PC-9 (cell line): ENCODE results near the gene NOXA1. TPM values are rescaled to one million over a fixed set of nuclear protein-coding genes. Genes with fewer than 3 reads are reported as not detected.
"Not testable (repeated sequence)": the region's sequence is repeated elsewhere in the genome, so short reads cannot be mapped to it uniquely, and the experiment has no call there.

Experiments used
- BruUV-seq: library from RNA; stranded (reverse); fragments of 400-500 nt; replicated peaks from 2 replicates; lab custom pipeline; 2021; lab: Mats Ljungman, UMichigan
- CTCF ChIA-PET: fragments of 300-600 bp; sonication (Branson Sonifier 250); formaldehyde crosslinking; loops from one replicate; lab custom pipeline; 2022; ENCODE audit warnings: antibody characterized with exemption; lab: Charles Lee
- POLR2A ChIA-PET: fragments of 300-600 bp; sonication (Branson Sonifier 250); formaldehyde crosslinking; loops from one replicate; lab custom pipeline; 2022; ENCODE audit warnings: antibody characterized with exemption; ENCODE audit not compliant: unreplicated experiment; lab: Charles Lee
- DNase-seq, 2 experiments: peaks; one replicate each; pipeline versions ENCODE4 v3.0.0 to v3.0.0-alpha.2; 2015 to 2022; ENCODE audit warnings: mixed read lengths in 1 of 2
- H2AFZ ChIP-seq: fragments of 200-600 bp; sonication (generic); 2 replicates; pipeline ENCODE4 v1.8.1; 2017; ENCODE audit warnings: antibody characterized with exemption
- H3F3A ChIP-seq: fragments of 200-600 bp; sonication (generic); 2 replicates; pipeline ENCODE4 v1.8.1; 2017; ENCODE audit warnings: antibody characterized with exemption, mild to moderate bottlenecking, low read depth; ENCODE audit not compliant: insufficient read depth
- H3K27ac ChIP-seq: fragments of 200-600 bp; sonication (generic); 2 replicates; pipeline ENCODE4 v1.6.1; 2016; ENCODE audit warnings: mixed run types
- H3K27me3 ChIP-seq: fragments of 200-600 bp; sonication (generic); 2 replicates; pipeline ENCODE4 v1.6.1; 2016; ENCODE audit warnings: low read depth, mixed run types; ENCODE audit not compliant: insufficient read depth
- H3K36me3 ChIP-seq: fragments of 200-600 bp; sonication (generic); 2 replicates; pipeline ENCODE4 v1.6.1; 2016; ENCODE audit warnings: low read depth, mixed run types
- H3K4me1 ChIP-seq: fragments of 200-600 bp; sonication (generic); replicated peaks from 2 replicates; pipeline ENCODE4 v1.6.1; 2016; ENCODE audit warnings: mixed run types; ENCODE audit not compliant: insufficient read depth
- H3K4me2 ChIP-seq: fragments of 200-600 bp; sonication (generic); 2 replicates; pipeline ENCODE4 v1.6.1; 2017; ENCODE audit warnings: mixed run types
- H3K4me3 ChIP-seq: fragments of 200-600 bp; sonication (generic); 2 replicates; pipeline ENCODE4 v1.6.1; 2016; ENCODE audit warnings: mixed run types
- H3K79me2 ChIP-seq: fragments of 200-600 bp; sonication (generic); 2 replicates; pipeline ENCODE4 v1.6.1; 2017; ENCODE audit warnings: low read depth, mixed run types
- H3K9me2 ChIP-seq: fragments of 200-600 bp; sonication (generic); 2 replicates; pipeline ENCODE4 v1.8.1; 2017; ENCODE audit warnings: mild to moderate bottlenecking; ENCODE audit not compliant: insufficient read depth
- H3K9me3 ChIP-seq: fragments of 200-600 bp; sonication (generic); 2 replicates; pipeline ENCODE4 v1.8.1; 2016; ENCODE audit warnings: low read depth; ENCODE audit not compliant: insufficient read depth
- H4K20me1 ChIP-seq: fragments of 200-600 bp; sonication (generic); 2 replicates; pipeline ENCODE4 v1.8.1; 2017; ENCODE audit not compliant: insufficient read depth
- CTCF ChIP-seq: fragments of 200-600 bp; sonication (generic); conservative IDR thresholded peaks from 2 replicates; pipeline ENCODE4 v1.6.1; 2017; ENCODE audit warnings: mixed run types, antibody characterized with exemption, mild to moderate bottlenecking, moderate library complexity
- EZH2 ChIP-seq: fragments of 200-600 bp; sonication (generic); IDR thresholded peaks from 2 replicates; pipeline ENCODE4 v1.8.0; 2017; ENCODE audit warnings: antibody characterized with exemption, low read depth
- intact Hi-C: fragments of 100-400 bp; cut with micrococcal nuclease; formaldehyde crosslinking; loops from one replicate; pipeline ENCODE4 v1.10.0; 2022; ENCODE audit not compliant: unreplicated experiment
- total RNA-seq: library from RNA; stranded (reverse); gene quantifications from 2 replicates; pipeline ENCODE4 v1.2.3, GENCODE V29; 2021

The NOXA1 gene
- total RNA-seq, 1 experiment from 2014 or later = 10.5 TPM

GRCh38 chr9:137374131-137374845 is 48.9 kb upstream of the NOXA1 start:
- no peak overlapping the region for H3K4me3 ChIP-seq
- H3K79me2 ChIP-seq = no peaks in the 10 kb centered on the region
- no peak overlapping the region for H3K27ac ChIP-seq
- H3K9me2 ChIP-seq = no peaks in the 10 kb centered on the region
- no TSS peak for BruUV-seq
- H3K27me3 ChIP-seq = no peaks in the 10 kb centered on the region
- ChIA-PET POLR2A (no interaction called here), CTCF (no interaction called here)
- H3K9me3 ChIP-seq = no peaks in the 10 kb centered on the region
- H3K4me2 ChIP-seq = no peak overlapping the region
- TF ChIP-seq EZH2 (no peak), CTCF (no peak)
- no peaks in the 10 kb centered on the region for H3K36me3 ChIP-seq
- H4K20me1 ChIP-seq = no peaks in the 10 kb centered on the region
- no peaks in the 10 kb centered on the region for H3K4me1 ChIP-seq
- intact Hi-C loops = no loop called here
- no peak overlapping the region for H2AFZ ChIP-seq
- no peaks in the 10 kb centered on the region; the same call in 1 of the 2 replicates for H3F3A ChIP-seq
- DNase-seq = no peak

- Histone ChIP-seq H3K36me3 (no peaks in the 10 kb centered on the region), H3K4me2 (no peak overlapping the region), H3K79me2 (no peaks in the 10 kb centered on the region), H3K4me3 (no peak overlapping the region), H3K27ac (no peak overlapping the region), H3K27me3 (no peaks in the 10 kb centered on the region), H4K20me1 (no peaks in the 10 kb centered on the region), H3K4me1 (no peaks in the 10 kb centered on the region), H3F3A (no peaks in the 10 kb centered on the region; the same call in 1 of the 2 replicates), H3K9me2 (no peaks in the 10 kb centered on the region), H2AFZ (no peak overlapping the region), H3K9me3 (no peaks in the 10 kb centered on the region)
- DNase-seq = no peak
- TF ChIP-seq EZH2 (no peak), CTCF (no peak)
- POLR2A ChIA-PET = no interaction called here
- CTCF ChIA-PET = no interaction called here
- intact Hi-C loops = no loop called here
- BruUV-seq = no TSS peak
These were observed 47.7 kb upstream of the NOXA1 start for GRCh38 chr9:137375321-137376058.

GRCh38 chr9:137376386-137376785 is 46.8 kb upstream of the NOXA1 start:
- H3K9me2 ChIP-seq = no peaks in the 10 kb centered on the region
- H2AFZ ChIP-seq = no peak overlapping the region
- intact Hi-C loops = no loop called here
- no peak overlapping the region for H3K27ac ChIP-seq
- no peaks in the 10 kb centered on the region for H3K4me1 ChIP-seq
- no peaks in the 10 kb centered on the region for H3K27me3 ChIP-seq
- ChIA-PET CTCF (no interaction called here), POLR2A (no interaction called here)
- no peaks in the 10 kb centered on the region; the same call in 1 of the 2 replicates for H3F3A ChIP-seq
- TF ChIP-seq CTCF (no peak), EZH2 (no peak)
- no peak overlapping the region for H3K4me2 ChIP-seq
- BruUV-seq = no TSS peak
- H3K9me3 ChIP-seq = no peaks in the 10 kb centered on the region
- H3K79me2 ChIP-seq = no peaks in the 10 kb centered on the region
- no peaks in the 10 kb centered on the region for H4K20me1 ChIP-seq
- H3K4me3 ChIP-seq = no peak overlapping the region
- H3K36me3 ChIP-seq = no peaks in the 10 kb centered on the region
- no peak for DNase-seq

GRCh38 chr9:137378688-137379410 is 44.3 kb upstream of the NOXA1 start:
- H3K27ac ChIP-seq, H3K79me2 ChIP-seq, intact Hi-C loops, H3K27me3 ChIP-seq, POLR2A ChIA-PET, H4K20me1 ChIP-seq, BruUV-seq, CTCF ChIA-PET, H3F3A ChIP-seq, H3K36me3 ChIP-seq, H3K9me3 ChIP-seq, H2AFZ ChIP-seq, H3K4me2 ChIP-seq, H3K4me1 ChIP-seq, H3K9me2 ChIP-seq, H3K4me3 ChIP-seq, DNase-seq: not testable (repeated sequence)
